HS-27A (cell line): Measurements from ENCODE around the gene MAD1L1.
"Not testable (repeated sequence)": the region's sequence is repeated elsewhere in the genome, so short reads cannot be mapped to it uniquely, and the experiment has no call there.

ENCODE experiments used
- DNase-seq: peaks from one replicate; pipeline ENCODE4 v3.0.0-alpha.2; 2012; ENCODE audit warnings: low read depth, missing footprints

The MAD1L1 gene

GRCh38 chr7:2044883-2045471 lies 187.8 kb downstream of the MAD1L1 start:
- no peak for DNase-seq

- no peak for DNase-seq
Measured at GRCh38 chr7:2044311-2044882, 188.3 kb downstream of the MAD1L1 start.

GRCh38 chr7:2043316-2044039 lies 189.3 kb downstream of the MAD1L1 start:
- no peak for DNase-seq

GRCh38 chr7:2042650-2043049 lies 190.1 kb downstream of the MAD1L1 start:
- no peak for DNase-seq

GRCh38 chr7:2041496-2042367 lies 191.0 kb downstream of the MAD1L1 start:
- no peak for DNase-seq

GRCh38 chr7:2040893-2041270 lies 191.9 kb downstream of the MAD1L1 start:
- no peak for DNase-seq

- no peak for DNase-seq
Measured at GRCh38 chr7:2040201-2040892, 192.4 kb downstream of the MAD1L1 start.

GRCh38 chr7:2038931-2039728 lies 193.6 kb downstream of the MAD1L1 start:
- DNase-seq = no peak

- DNase-seq = no peak
Measured at GRCh38 chr7:2037808-2038522, 194.8 kb downstream of the MAD1L1 start.

- no peak for DNase-seq
Measured at GRCh38 chr7:2037301-2037807, 195.4 kb downstream of the MAD1L1 start.

GRCh38 chr7:2036786-2037185 lies 196.0 kb downstream of the MAD1L1 start:
- DNase-seq = no peak

- not testable (repeated sequence) for DNase-seq
Measured at GRCh38 chr7:2036201-2036600, 196.5 kb downstream of the MAD1L1 start.

GRCh38 chr7:2034291-2035201 lies 198.2 kb downstream of the MAD1L1 start:
- no peak for DNase-seq

- no peak for DNase-seq
Measured at GRCh38 chr7:2033586-2034135, 199.1 kb downstream of the MAD1L1 start.

- DNase-seq = no peak
Measured at GRCh38 chr7:2032876-2033407, 199.8 kb downstream of the MAD1L1 start.

- DNase-seq = no peak
Measured at GRCh38 chr7:2032030-2032875, 200.5 kb downstream of the MAD1L1 start.

- DNase-seq = no peak
Measured at GRCh38 chr7:2031451-2031845, 201.3 kb downstream of the MAD1L1 start.
